HG03520 (cell line): ENCODE data around the gene BRI3BP.
A peak's percentile ranks its signal among the peaks of the same experiment; 100 is the strongest.

Experiments used
- ATAC-seq: cut with Tn5 transposase; IDR thresholded peaks from one replicate; pipeline ENCODE4 v1.9.1; 2021; ENCODE audit warnings: mild to moderate bottlenecking, moderate library complexity; ENCODE audit not compliant: unreplicated experiment

BRI3BP gene

GRCh38 chr12:124993626-124994436 lies at the start of gene BRI3BP:
TSS of gene BRI3BP (plus strand) at chr12:124993645. CDS start at chr12:124993791, 146 bp downstream.
- ATAC-seq = peak; percentile 39

GRCh38 chr12:124946447-124946793 lies 47.0 kb upstream of the BRI3BP start:
- no peak for ATAC-seq

- no peak for ATAC-seq
Observed at GRCh38 chr12:124947013-124947412, 46.4 kb upstream of the BRI3BP start.

GRCh38 chr12:124947561-124948398 lies 45.7 kb upstream of the BRI3BP start:
- ATAC-seq = no peak

- ATAC-seq = no peak
Observed at GRCh38 chr12:124949066-124949465, 44.4 kb upstream of the BRI3BP start.

- no peak for ATAC-seq
Observed at GRCh38 chr12:124949779-124950728, 43.4 kb upstream of the BRI3BP start.

- no peak for ATAC-seq
Observed at GRCh38 chr12:124952295-124952694, 41.1 kb upstream of the BRI3BP start.

- ATAC-seq = no peak
Observed at GRCh38 chr12:124952801-124953200, 40.6 kb upstream of the BRI3BP start.

GRCh38 chr12:124953689-124954405 lies 39.6 kb upstream of the BRI3BP start:
- ATAC-seq = no peak

GRCh38 chr12:124954771-124955170 lies 38.7 kb upstream of the BRI3BP start:
- ATAC-seq = no peak

GRCh38 chr12:124956571-124956970 lies 36.9 kb upstream of the BRI3BP start:
- no peak for ATAC-seq

GRCh38 chr12:124961055-124961454 lies 32.4 kb upstream of the BRI3BP start:
- ATAC-seq = no peak

- ATAC-seq = no peak
Observed at GRCh38 chr12:124963211-124963610, 30.2 kb upstream of the BRI3BP start.

GRCh38 chr12:124964251-124964650 lies 29.2 kb upstream of the BRI3BP start:
- no peak for ATAC-seq

GRCh38 chr12:124964836-124965462 lies 28.5 kb upstream of the BRI3BP start:
- no peak for ATAC-seq

- no peak for ATAC-seq
Observed at GRCh38 chr12:124967016-124967739, 26.3 kb upstream of the BRI3BP start.

- ATAC-seq = no peak
Observed at GRCh38 chr12:124968656-124969055, 24.8 kb upstream of the BRI3BP start.

GRCh38 chr12:124970647-124971402 lies 22.6 kb upstream of the BRI3BP start:
- ATAC-seq = no peak
